ENCODE measurements around the gene PLEKHA7. TPM values are rescaled to one million over a fixed set of nuclear protein-coding genes. Genes with fewer than 3 reads are reported as not detected.

PLEKHA7 gene
- total and polyA plus RNA-seq, 2 of the 4 experiments (the other 2 are of a cell fraction), result 0.12 TPM; not detected in 1

- H2BK15ac ChIP-seq (ENCODE audit: low read depth, low read length), result no peak overlapping the region
- no peak overlapping the region for H2BK5ac ChIP-seq (ENCODE audit: low read depth, low read length, poor library complexity, severe bottlenecking)
- no peak overlapping the region for H2BK20ac ChIP-seq (ENCODE audit: low read depth, low read length)
- ChIA-PET CTCF (no interaction called here), POLR2A (ENCODE audit: unreplicated experiment) (no interaction called here)
- no peak overlapping the region for H3K27ac ChIP-seq (ENCODE audit: insufficient read depth, low read length)
- no peak overlapping the region for H2AK9ac ChIP-seq (replicated peaks; ENCODE audit: low read depth, low read length, poor library complexity)
- no peak overlapping the region for H3K4ac ChIP-seq (ENCODE audit: low read depth, low read length)
- BruUV-seq (replicated peaks), result no TSS peak
- H3K9ac ChIP-seq (ENCODE audit: low read depth, low read length), result no peak overlapping the region
- H3K9me3 ChIP-seq (ENCODE audit: control insufficient read depth, insufficient read depth, low read length), result no peaks in the 10 kb centered on the region
- no peak overlapping the region for H3K14ac ChIP-seq (replicated peaks; ENCODE audit: low read depth, low read length)
- no peaks in the 10 kb centered on the region for H3K79me1 ChIP-seq (ENCODE audit: low read depth in 1 of 2, low read length in 2 of 2)
- in situ Hi-C loops (cut with MboI; ENCODE audit: low sequenced_read_pairs), result no loop called here
- DNase-seq, result no peak
- H3K27me3 ChIP-seq (ENCODE audit: control insufficient read depth, insufficient read depth, low read length), result peaks cover 7% of the 10 kb centered on the region
- no peak overlapping the region for H4K91ac ChIP-seq (ENCODE audit: insufficient read depth, low read depth, low read length)
- TF ChIP-seq SMC3 (IDR thresholded peaks at IDR 0.05; ENCODE audit: low read depth, low read length) (no peak), POLR2A (IDR thresholded peaks at IDR 0.05; ENCODE audit: low read depth, low read length) (no peak), RFX5 (IDR thresholded peaks at IDR 0.05; ENCODE audit: low read depth, low read length) (no peak), MAFK (IDR thresholded peaks at IDR 0.05; ENCODE audit: low read depth, low read length) (no peak), MAZ (IDR thresholded peaks at IDR 0.05; ENCODE audit: borderline replicate concordance, low read depth, low read length) (no peak), FOS (IDR thresholded peaks at IDR 0.05; ENCODE audit: low read depth, low read length) (no peak), RCOR1 (IDR thresholded peaks at IDR 0.05; ENCODE audit: insufficient replicate concordance, low read length) (no peak), BHLHE40 (IDR thresholded peaks at IDR 0.05; ENCODE audit: low read depth, low read length) (no peak), USF2 (IDR thresholded peaks at IDR 0.05; ENCODE audit: low read depth, low read length) (no peak), CEBPB (IDR thresholded peaks at IDR 0.05; ENCODE audit: low read depth, low read length) (no peak), ELK1 (IDR thresholded peaks at IDR 0.05; ENCODE audit: borderline replicate concordance, low read depth, low read length) (no peak), NFE2L2 (IDR thresholded peaks at IDR 0.05; ENCODE audit: low read depth, low read length) (no peak), CHD1 (IDR thresholded peaks at IDR 0.05; ENCODE audit: low read depth, low read length) (no peak), MXI1 (IDR thresholded peaks at IDR 0.05; ENCODE audit: borderline replicate concordance, low read depth, low read length) (no peak), RAD21 (IDR thresholded peaks at IDR 0.05; ENCODE audit: low read length) (no peak)
- intact Hi-C loops (cut with micrococcal nuclease), result no loop called here
- H3K56ac ChIP-seq (ENCODE audit: extremely low read depth, insufficient read depth, low read length), result no peak overlapping the region
- no peak overlapping the region for H2BK120ac ChIP-seq (ENCODE audit: low read depth, low read length)
- H3K4me2 ChIP-seq (ENCODE audit: low read depth, low read length), result no peak overlapping the region
- H3K18ac ChIP-seq (ENCODE audit: low read depth, low read length), result no peak overlapping the region
- ATAC-seq (ENCODE audit: low read depth), result no peak
- H2AFZ ChIP-seq (replicated peaks; ENCODE audit: low read length, poor library complexity), result no peak overlapping the region
- WGBS, 2 experiments (ENCODE audit: extremely low coverage in 2 of 2, insufficient read length in 1 of 2), result no CpG with 5 or more reads among the region's 1 CpG
- H4K20me1 ChIP-seq (ENCODE audit: insufficient read depth, low read length), result no peaks in the 10 kb centered on the region
- no peak overlapping the region for H3K23ac ChIP-seq (ENCODE audit: low read depth, low read length)
- no peaks in the 10 kb centered on the region for H3K9me1 ChIP-seq (ENCODE audit: insufficient read depth, low read length)
- H4K5ac ChIP-seq (ENCODE audit: low read depth, low read length), result no peak overlapping the region
- H3K4me1 ChIP-seq (ENCODE audit: control insufficient read depth, insufficient read depth, low read length), result no peaks in the 10 kb centered on the region
- no peaks in the 10 kb centered on the region for H3K36me3 ChIP-seq (ENCODE audit: control insufficient read depth, insufficient read depth, low read length)
- H2AK5ac ChIP-seq (ENCODE audit: low read depth, low read length), result no peak overlapping the region
- dilution Hi-C loops (cut with HindIII; ENCODE audit: low sequenced_read_pairs, unreplicated experiment), result no loop called here
- H3K4me3 ChIP-seq (ENCODE audit: insufficient read depth, low read depth, low read length), result no peak overlapping the region
- H4K8ac ChIP-seq (ENCODE audit: low read depth in 2 of 2, low read length in 2 of 2), result no peak overlapping the region
Measured at GRCh38 chr11:16832193-16832539, 182.0 kb downstream of the PLEKHA7 start.
